Upper lobe of left lung (tissue), 4 donors: ENCODE data around the gene NPDC1.

Experiments
- CTCF ChIP-seq, 6 experiments: fragments of 450-650 bp in 4 of 6; fragments of 200-600 bp in 2 of 6; sonication (generic) in 2 of 6; IDR thresholded peaks; one replicate each; pipeline ENCODE4 v1.5.1; 2016 to 2019; ENCODE audit warnings: antibody characterized with exemption in 6 of 6
- EP300 ChIP-seq, 4 donors: sonication (generic); formaldehyde crosslinking; IDR thresholded peaks; one replicate each; pipeline ENCODE4 v1.5.1; 2017; ENCODE audit warnings: antibody characterized with exemption in 4 of 4, control low read depth in 2 of 4
- POLR2A ChIP-seq, 4 donors: fragments of 450-650 bp; IDR thresholded peaks; one replicate each; pipeline ENCODE4 v1.5.1; 2016 to 2017; ENCODE audit warnings: antibody characterized with exemption in 4 of 4, mild to moderate bottlenecking in 2 of 4
- POLR2AphosphoS5 ChIP-seq, 2 donors: sonication (generic); formaldehyde crosslinking; IDR thresholded peaks; one replicate each; pipeline ENCODE4 v1.5.1; 2017; ENCODE audit warnings: antibody characterized with exemption in 2 of 2

DNA sequence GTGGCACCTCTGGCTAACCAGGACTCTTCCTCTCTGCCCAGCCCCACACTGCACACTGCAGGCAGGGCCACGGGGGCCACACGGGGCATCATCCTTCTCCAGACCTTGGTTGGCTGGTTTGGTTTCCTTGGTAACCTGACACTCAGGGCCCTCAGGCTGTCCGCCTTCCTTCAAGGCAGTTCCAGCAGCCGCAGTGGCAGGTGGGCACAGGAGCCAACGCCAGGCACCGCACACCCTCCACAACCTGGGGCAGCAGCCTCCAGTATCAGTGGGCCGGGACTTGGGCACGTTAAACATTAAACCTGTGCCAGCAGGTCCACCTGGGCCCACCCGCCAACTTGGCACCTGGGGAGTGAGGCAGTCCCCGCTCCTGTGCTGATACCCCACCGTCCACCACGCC lies 1.9 kb downstream of the NPDC1 start:
- TF ChIP-seq CTCF (IDR thresholded peaks at IDR 0.05) = no peak
- TF ChIP-seq EP300 (IDR thresholded peaks at IDR 0.05) = no peak
- TF ChIP-seq POLR2AphosphoS5 (IDR thresholded peaks at IDR 0.05) = no peak
- TF ChIP-seq POLR2A (IDR thresholded peaks at IDR 0.05) = no peak
